WTC11 (cell line): Measurements from ENCODE around the gene UNKL. TPM values are rescaled to one million over a fixed set of nuclear protein-coding genes. Genes with fewer than 3 reads are reported as not detected.

Experiments used
- ATAC-seq: fragments of 200-7000 bp; cut with Tn5 transposase; 2 replicates; pipeline ENCODE4 v1.10.0; 2021; ENCODE audit warnings: mild to moderate bottlenecking, moderate library complexity
- CTCF ChIA-PET: fragments of 300-600 bp; sonication (Branson Sonifier 250); formaldehyde crosslinking; loops from one replicate; lab custom pipeline; 2021; ENCODE audit warnings: antibody characterized with exemption; lab: Charles Lee
- POLR2A ChIA-PET: fragments of 350-600 bp; sonication (Branson Sonifier 250); formaldehyde crosslinking; loops from one replicate; lab custom pipeline; 2021; ENCODE audit warnings: antibody characterized with exemption; lab: Charles Lee
- DNase-seq: peaks from one replicate; pipeline ENCODE4 v3.0.0; 2021; ENCODE audit warnings: low spot score
- H3K27ac Mint-ChIP-seq: 2 replicates; pipeline ENCODE4 v1.8.0; 2021; ENCODE audit warnings: mixed read lengths
- H3K27me3 Mint-ChIP-seq: 2 replicates; pipeline ENCODE4 v1.8.0; 2021; ENCODE audit warnings: low read depth, mild to moderate bottlenecking, moderate library complexity, mixed read lengths
- H3K36me3 Mint-ChIP-seq: 2 replicates; pipeline ENCODE4 v1.8.0; 2021; ENCODE audit warnings: mixed read lengths
- H3K4me1 Mint-ChIP-seq: 2 replicates; pipeline ENCODE4 v1.8.0; 2022; ENCODE audit warnings: mixed read lengths
- H3K4me3 Mint-ChIP-seq: 2 replicates; pipeline ENCODE4 v1.8.0; 2021; ENCODE audit warnings: mild to moderate bottlenecking, moderate library complexity, mixed read lengths
- H3K9me3 Mint-ChIP-seq: 2 replicates; pipeline ENCODE4 v1.8.0; 2021; ENCODE audit warnings: mixed read lengths
- ATF1 ChIP-seq: sonication (generic); formaldehyde crosslinking; IDR thresholded peaks from 2 replicates; pipeline ENCODE4 v1.8.1; 2023; ENCODE audit warnings: mild to moderate bottlenecking, moderate library complexity, missing genetic modification reagents
- CBFB ChIP-seq: sonication (generic); formaldehyde crosslinking; IDR thresholded peaks from 2 replicates; pipeline ENCODE4 v1.8.1; 2022; ENCODE audit warnings: mild to moderate bottlenecking, low read depth, missing genetic modification reagents
- EMX1 ChIP-seq: fragments of 250-450 bp; sonication (Bioruptor Pico); IDR thresholded peaks from 2 replicates; pipeline ENCODE4 v1.8.0; 2021; ENCODE audit warnings: mild to moderate bottlenecking
- GABPB1 ChIP-seq: sonication (generic); formaldehyde crosslinking; IDR thresholded peaks from 2 replicates; pipeline ENCODE4 v1.8.1; 2023; ENCODE audit warnings: mild to moderate bottlenecking, missing genetic modification reagents
- GRHL2 ChIP-seq: fragments of 250-450 bp; sonication (Bioruptor Pico); IDR thresholded peaks from 2 replicates; pipeline ENCODE4 v1.8.0; 2022; ENCODE audit warnings: mild to moderate bottlenecking, moderate library complexity; ENCODE audit not compliant: insufficient replicate concordance, severe bottlenecking
- IRF2 ChIP-seq: sonication (generic); formaldehyde crosslinking; IDR thresholded peaks from 2 replicates; pipeline ENCODE4 v1.8.0; 2022; ENCODE audit warnings: low read depth, missing genetic modification reagents, borderline replicate concordance
- JAZF1 ChIP-seq: fragments of 250-450 bp; sonication (Bioruptor Pico); IDR thresholded peaks from 2 replicates; pipeline ENCODE4 v1.9.0; 2021; ENCODE audit warnings: moderate library complexity, mild to moderate bottlenecking, inconsistent platforms
- OVOL2 ChIP-seq: fragments of 250-450 bp; sonication (Bioruptor Pico); IDR thresholded peaks from 2 replicates; pipeline ENCODE4 v1.9.0; 2021; ENCODE audit warnings: mild to moderate bottlenecking, borderline replicate concordance
- PRRX2 ChIP-seq: fragments of 250-450 bp; sonication (Bioruptor Pico); IDR thresholded peaks from 2 replicates; pipeline ENCODE4 v1.8.0; 2021; ENCODE audit warnings: mild to moderate bottlenecking
- SMAD3 ChIP-seq: sonication (generic); formaldehyde crosslinking; IDR thresholded peaks from 2 replicates; pipeline ENCODE4 v1.8.0; 2022; ENCODE audit warnings: missing genetic modification reagents, mild to moderate bottlenecking, borderline replicate concordance
- SOX15 ChIP-seq: fragments of 250-450 bp; sonication (Bioruptor Pico); IDR thresholded peaks from 2 replicates; pipeline ENCODE4 v1.9.0; 2021; ENCODE audit warnings: mild to moderate bottlenecking
- TEAD1 ChIP-seq: sonication (generic); formaldehyde crosslinking; IDR thresholded peaks from 2 replicates; pipeline ENCODE4 v1.8.0; 2022; ENCODE audit warnings: mild to moderate bottlenecking, missing genetic modification reagents
- ZBTB21 ChIP-seq: sonication (generic); formaldehyde crosslinking; IDR thresholded peaks from 2 replicates; pipeline ENCODE4 v1.8.1; 2023; ENCODE audit warnings: mild to moderate bottlenecking, missing genetic modification reagents, borderline replicate concordance
- ZNF121 ChIP-seq: sonication (generic); formaldehyde crosslinking; IDR thresholded peaks from 2 replicates; pipeline ENCODE4 v1.8.0; 2023; ENCODE audit warnings: missing genetic modification reagents
- ZNF232 ChIP-seq: sonication (generic); formaldehyde crosslinking; IDR thresholded peaks from 2 replicates; pipeline ENCODE4 v1.8.0; 2022; ENCODE audit warnings: mild to moderate bottlenecking, missing genetic modification reagents
- total RNA-seq: library from RNA; stranded (reverse); gene quantifications from 3 replicates; pipeline ENCODE4 v1.2.3, GENCODE V29; 2021
- TF ChIP-seq, protein P1 (sequence below): sonication (generic); formaldehyde crosslinking; IDR thresholded peaks from 2 replicates; pipeline ENCODE4 v1.8.0; 2022; ENCODE audit warnings: missing genetic modification reagents
- TF ChIP-seq, protein P2 (sequence below): sonication (generic); formaldehyde crosslinking; IDR thresholded peaks from 2 replicates; pipeline ENCODE4 v1.8.1; 2022; ENCODE audit warnings: mild to moderate bottlenecking, missing genetic modification reagents, moderate library complexity, borderline replicate concordance
- TF ChIP-seq, protein P3 (sequence below): fragments of 200-600 bp; IDR thresholded peaks from 2 replicates; pipeline ENCODE4 v1.8.0; 2022; ENCODE audit warnings: antibody characterized with exemption
- TF ChIP-seq, protein P4 (sequence below): sonication (generic); formaldehyde crosslinking; IDR thresholded peaks from 2 replicates; pipeline ENCODE4 v1.8.1; 2023; ENCODE audit warnings: mild to moderate bottlenecking, moderate library complexity, missing genetic modification reagents
- TF ChIP-seq, protein P5 (sequence below): sonication (generic); formaldehyde crosslinking; IDR thresholded peaks from 2 replicates; pipeline ENCODE4 v1.8.1; 2023; ENCODE audit warnings: mild to moderate bottlenecking, missing genetic modification reagents, moderate library complexity
- TF ChIP-seq, protein P6 (sequence below): sonication (generic); formaldehyde crosslinking; IDR thresholded peaks from 2 replicates; pipeline ENCODE4 v1.8.0; 2023; ENCODE audit warnings: missing genetic modification reagents

UNKL gene
- total RNA-seq, 1 experiment from 2014 or later, result 53.3 TPM

DNA sequence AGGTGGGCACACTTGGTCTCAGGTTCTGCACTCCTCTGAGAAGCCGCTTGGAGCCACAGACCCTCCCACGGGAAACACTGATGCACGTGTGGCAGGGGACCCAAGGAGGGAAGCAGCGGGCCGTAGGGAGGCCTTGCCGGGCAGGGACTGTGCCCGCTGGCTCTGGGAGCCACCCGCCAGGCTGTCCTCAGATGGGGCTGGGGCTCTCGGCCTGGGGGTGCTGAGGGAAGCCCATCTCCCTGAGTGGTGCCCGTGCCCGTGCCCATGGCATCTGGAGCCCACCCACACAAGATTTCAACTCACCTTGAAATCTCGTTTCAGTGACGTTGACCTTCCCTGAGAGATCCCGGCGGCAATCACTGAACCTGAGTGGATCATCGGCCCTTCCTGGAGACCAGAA lies 42.4 kb upstream of the UNKL start:
- H3K4me1 Mint-ChIP-seq, result no peaks in the 10 kb centered on the region
- TF ChIP-seq ZNF232 (CRISPR knock-in tag), result no peak
- TF ChIP-seq IRF2 (CRISPR knock-in tag), result no peak
- no peak for TF ChIP-seq SMAD3 (CRISPR knock-in tag)
- TF ChIP-seq, protein P1, sequence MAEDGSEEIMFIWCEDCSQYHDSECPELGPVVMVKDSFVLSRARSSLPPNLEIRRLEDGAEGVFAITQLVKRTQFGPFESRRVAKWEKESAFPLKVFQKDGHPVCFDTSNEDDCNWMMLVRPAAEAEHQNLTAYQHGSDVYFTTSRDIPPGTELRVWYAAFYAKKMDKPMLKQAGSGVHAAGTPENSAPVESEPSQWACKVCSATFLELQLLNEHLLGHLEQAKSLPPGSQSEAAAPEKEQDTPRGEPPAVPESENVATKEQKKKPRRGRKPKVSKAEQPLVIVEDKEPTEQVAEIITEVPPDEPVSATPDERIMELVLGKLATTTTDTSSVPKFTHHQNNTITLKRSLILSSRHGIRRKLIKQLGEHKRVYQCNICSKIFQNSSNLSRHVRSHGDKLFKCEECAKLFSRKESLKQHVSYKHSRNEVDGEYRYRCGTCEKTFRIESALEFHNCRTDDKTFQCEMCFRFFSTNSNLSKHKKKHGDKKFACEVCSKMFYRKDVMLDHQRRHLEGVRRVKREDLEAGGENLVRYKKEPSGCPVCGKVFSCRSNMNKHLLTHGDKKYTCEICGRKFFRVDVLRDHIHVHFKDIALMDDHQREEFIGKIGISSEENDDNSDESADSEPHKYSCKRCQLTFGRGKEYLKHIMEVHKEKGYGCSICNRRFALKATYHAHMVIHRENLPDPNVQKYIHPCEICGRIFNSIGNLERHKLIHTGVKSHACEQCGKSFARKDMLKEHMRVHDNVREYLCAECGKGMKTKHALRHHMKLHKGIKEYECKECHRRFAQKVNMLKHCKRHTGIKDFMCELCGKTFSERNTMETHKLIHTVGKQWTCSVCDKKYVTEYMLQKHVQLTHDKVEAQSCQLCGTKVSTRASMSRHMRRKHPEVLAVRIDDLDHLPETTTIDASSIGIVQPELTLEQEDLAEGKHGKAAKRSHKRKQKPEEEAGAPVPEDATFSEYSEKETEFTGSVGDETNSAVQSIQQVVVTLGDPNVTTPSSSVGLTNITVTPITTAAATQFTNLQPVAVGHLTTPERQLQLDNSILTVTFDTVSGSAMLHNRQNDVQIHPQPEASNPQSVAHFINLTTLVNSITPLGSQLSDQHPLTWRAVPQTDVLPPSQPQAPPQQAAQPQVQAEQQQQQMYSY, result no peak
- TF ChIP-seq, protein P2, sequence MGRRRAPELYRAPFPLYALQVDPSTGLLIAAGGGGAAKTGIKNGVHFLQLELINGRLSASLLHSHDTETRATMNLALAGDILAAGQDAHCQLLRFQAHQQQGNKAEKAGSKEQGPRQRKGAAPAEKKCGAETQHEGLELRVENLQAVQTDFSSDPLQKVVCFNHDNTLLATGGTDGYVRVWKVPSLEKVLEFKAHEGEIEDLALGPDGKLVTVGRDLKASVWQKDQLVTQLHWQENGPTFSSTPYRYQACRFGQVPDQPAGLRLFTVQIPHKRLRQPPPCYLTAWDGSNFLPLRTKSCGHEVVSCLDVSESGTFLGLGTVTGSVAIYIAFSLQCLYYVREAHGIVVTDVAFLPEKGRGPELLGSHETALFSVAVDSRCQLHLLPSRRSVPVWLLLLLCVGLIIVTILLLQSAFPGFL, result no peak
- TF ChIP-seq ZNF121 (CRISPR knock-in tag), result no peak
- TF ChIP-seq, protein P3, sequence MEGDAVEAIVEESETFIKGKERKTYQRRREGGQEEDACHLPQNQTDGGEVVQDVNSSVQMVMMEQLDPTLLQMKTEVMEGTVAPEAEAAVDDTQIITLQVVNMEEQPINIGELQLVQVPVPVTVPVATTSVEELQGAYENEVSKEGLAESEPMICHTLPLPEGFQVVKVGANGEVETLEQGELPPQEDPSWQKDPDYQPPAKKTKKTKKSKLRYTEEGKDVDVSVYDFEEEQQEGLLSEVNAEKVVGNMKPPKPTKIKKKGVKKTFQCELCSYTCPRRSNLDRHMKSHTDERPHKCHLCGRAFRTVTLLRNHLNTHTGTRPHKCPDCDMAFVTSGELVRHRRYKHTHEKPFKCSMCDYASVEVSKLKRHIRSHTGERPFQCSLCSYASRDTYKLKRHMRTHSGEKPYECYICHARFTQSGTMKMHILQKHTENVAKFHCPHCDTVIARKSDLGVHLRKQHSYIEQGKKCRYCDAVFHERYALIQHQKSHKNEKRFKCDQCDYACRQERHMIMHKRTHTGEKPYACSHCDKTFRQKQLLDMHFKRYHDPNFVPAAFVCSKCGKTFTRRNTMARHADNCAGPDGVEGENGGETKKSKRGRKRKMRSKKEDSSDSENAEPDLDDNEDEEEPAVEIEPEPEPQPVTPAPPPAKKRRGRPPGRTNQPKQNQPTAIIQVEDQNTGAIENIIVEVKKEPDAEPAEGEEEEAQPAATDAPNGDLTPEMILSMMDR, result no peak
- no peak for TF ChIP-seq PRRX2 (CRISPR knock-in tag)
- TF ChIP-seq GABPB1, result no peak
- TF ChIP-seq TEAD1, result no peak
- TF ChIP-seq CBFB (CRISPR knock-in tag), result no peak
- ChIA-PET CTCF (no interaction called here), POLR2A (no interaction called here)
- no peaks in the 10 kb centered on the region for H3K27me3 Mint-ChIP-seq
- H3K4me3 Mint-ChIP-seq, result no peak overlapping the region
- DNase-seq (no peak), ATAC-seq (no peak)
- H3K9me3 Mint-ChIP-seq, result no peaks in the 10 kb centered on the region
- no peaks in the 10 kb centered on the region for H3K36me3 Mint-ChIP-seq
- H3K27ac Mint-ChIP-seq, result no peak overlapping the region

DNA sequence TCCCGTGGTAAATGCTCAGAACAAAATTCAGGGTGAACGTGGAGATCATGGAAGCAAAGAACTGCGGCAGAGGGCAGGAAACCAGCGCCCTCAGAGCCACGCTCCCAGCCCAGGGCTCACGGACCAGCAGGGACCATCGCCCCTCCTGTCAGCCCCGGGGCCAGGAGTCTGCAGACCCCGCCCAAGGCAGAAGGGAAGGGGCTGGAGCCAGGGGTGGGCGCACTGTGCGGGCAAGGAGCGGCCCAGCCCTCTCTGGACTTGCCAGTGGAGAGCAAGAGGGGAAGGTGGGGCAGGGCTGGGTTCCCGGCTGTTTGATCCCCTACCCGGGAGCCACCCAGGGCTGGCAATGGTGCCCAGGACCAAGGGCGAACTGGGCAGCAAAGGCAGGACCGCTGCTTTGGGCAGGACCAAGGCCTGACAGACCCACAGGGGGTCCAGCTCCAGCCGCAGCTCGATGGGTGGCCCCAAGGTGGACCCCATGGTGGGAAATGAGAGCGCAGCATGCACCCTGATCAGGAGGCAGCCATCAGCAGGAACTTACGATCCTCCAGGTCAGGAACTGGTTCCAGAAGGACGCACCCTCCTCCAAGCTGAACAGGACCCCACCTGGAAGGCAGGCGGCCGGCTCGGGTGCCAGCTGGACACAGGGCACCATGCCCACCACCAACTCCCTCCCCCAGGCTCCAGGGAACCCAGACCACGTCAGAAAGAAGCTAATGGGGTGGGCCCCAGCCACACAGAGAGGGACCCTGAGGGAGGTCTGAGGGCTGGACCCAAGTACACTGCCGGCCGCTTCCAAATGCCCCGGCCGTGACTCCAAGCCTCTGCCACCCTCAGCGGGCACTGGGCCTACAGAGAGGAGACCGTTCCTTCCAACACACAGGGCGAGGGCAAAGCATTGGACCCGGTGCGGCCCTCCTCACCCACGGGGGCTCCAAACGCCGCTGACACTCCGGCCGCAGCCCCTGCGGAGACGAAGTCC lies 41.0 kb upstream of the UNKL start:
- ATAC-seq (no peak), DNase-seq (no peak)
- Mint-ChIP-seq H3K9me3 (no peaks in the 10 kb centered on the region), H3K27me3 (no peaks in the 10 kb centered on the region), H3K36me3 (peaks cover 4% of the 10 kb centered on the region; the same call in 1 of the 2 replicates), H3K4me3 (no peak overlapping the region), H3K4me1 (no peaks in the 10 kb centered on the region), H3K27ac (no peak overlapping the region)
- ChIA-PET POLR2A (no interaction called here), CTCF (no interaction called here)
- TF ChIP-seq ZBTB21 (no peak), OVOL2 (CRISPR knock-in tag) (no peak), JAZF1 (CRISPR knock-in tag) (no peak), GRHL2 (CRISPR knock-in tag) (no peak), ATF1 (no peak), EMX1 (no peak), SOX15 (CRISPR knock-in tag) (no peak), CBFB (CRISPR knock-in tag) (no peak)
- TF ChIP-seq, protein P1, result no peak
- TF ChIP-seq, protein P4, sequence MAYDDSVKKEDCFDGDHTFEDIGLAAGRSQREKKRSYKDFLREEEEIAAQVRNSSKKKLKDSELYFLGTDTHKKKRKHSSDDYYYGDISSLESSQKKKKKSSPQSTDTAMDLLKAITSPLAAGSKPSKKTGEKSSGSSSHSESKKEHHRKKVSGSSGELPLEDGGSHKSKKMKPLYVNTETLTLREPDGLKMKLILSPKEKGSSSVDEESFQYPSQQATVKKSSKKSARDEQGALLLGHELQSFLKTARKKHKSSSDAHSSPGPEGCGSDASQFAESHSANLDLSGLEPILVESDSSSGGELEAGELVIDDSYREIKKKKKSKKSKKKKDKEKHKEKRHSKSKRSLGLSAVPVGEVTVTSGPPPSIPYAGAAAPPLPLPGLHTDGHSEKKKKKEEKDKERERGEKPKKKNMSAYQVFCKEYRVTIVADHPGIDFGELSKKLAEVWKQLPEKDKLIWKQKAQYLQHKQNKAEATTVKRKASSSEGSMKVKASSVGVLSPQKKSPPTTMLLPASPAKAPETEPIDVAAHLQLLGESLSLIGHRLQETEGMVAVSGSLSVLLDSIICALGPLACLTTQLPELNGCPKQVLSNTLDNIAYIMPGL (CRISPR knock-in tag), result no peak
- TF ChIP-seq, protein P5, sequence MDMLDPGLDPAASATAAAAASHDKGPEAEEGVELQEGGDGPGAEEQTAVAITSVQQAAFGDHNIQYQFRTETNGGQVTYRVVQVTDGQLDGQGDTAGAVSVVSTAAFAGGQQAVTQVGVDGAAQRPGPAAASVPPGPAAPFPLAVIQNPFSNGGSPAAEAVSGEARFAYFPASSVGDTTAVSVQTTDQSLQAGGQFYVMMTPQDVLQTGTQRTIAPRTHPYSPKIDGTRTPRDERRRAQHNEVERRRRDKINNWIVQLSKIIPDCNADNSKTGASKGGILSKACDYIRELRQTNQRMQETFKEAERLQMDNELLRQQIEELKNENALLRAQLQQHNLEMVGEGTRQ (CRISPR knock-in tag), result no peak
- TF ChIP-seq, protein P6, sequence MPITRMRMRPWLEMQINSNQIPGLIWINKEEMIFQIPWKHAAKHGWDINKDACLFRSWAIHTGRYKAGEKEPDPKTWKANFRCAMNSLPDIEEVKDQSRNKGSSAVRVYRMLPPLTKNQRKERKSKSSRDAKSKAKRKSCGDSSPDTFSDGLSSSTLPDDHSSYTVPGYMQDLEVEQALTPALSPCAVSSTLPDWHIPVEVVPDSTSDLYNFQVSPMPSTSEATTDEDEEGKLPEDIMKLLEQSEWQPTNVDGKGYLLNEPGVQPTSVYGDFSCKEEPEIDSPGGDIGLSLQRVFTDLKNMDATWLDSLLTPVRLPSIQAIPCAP (CRISPR knock-in tag), result no peak
